HG03025 (cell line): ENCODE results near the gene FOXP4.

Source experiments
- ATAC-seq: cut with Tn5 transposase; IDR thresholded peaks from one replicate; pipeline ENCODE4 v1.9.1; 2021; ENCODE audit warnings: mild to moderate bottlenecking, moderate library complexity; ENCODE audit not compliant: unreplicated experiment, low FRiP score

FOXP4 gene

GRCh38 chr6:41561931-41562911, 16.0 kb downstream of the FOXP4 start:
- ATAC-seq, result no peak

DNA sequence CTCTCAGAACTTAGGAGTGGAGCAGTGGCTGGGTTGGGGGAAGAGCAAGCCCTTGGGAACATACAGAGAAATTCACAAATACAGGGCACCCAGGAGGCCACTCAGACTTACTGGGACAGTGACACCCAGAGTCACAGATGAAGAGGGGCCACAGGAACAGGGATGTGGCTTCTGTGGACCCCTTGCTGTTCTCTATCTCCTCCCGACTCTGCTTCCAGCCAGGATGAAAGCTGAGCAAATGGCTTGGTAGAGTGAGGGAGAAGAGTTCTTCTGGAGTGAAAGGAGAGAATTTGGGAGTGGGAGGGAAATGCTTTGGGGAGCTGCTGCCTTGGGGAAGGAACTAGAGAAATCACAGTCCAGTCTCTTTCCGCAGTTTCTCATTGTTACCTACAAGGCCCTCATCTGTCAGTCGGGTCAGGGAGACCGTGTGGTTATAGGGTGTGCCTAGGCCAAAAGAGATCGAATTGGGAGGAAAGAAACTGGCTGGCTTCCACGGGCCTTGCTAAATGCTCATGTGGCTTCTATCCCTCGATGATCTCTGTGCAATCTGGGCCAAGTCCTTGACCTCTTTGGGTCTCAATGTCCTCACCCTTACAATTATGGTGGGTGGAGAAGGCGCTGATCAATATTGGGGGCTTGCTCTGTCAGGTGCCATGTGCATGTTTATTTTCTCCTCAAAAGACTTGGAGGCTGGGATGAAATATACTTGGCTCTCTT, 17.0 kb downstream of the FOXP4 start:
- ATAC-seq, result no peak

GRCh38 chr6:41564448-41565142, 18.4 kb downstream of the FOXP4 start:
- no peak for ATAC-seq

GRCh38 chr6:41565701-41566100, 19.5 kb downstream of the FOXP4 start:
- no peak for ATAC-seq

GRCh38 chr6:41566961-41567360, 20.8 kb downstream of the FOXP4 start:
- no peak for ATAC-seq

- no peak for ATAC-seq
Observed at GRCh38 chr6:41567684-41568083, 21.5 kb downstream of the FOXP4 start.

- no peak for ATAC-seq
Observed at GRCh38 chr6:41568202-41568584, 22.0 kb downstream of the FOXP4 start.

- no peak for ATAC-seq
Observed at GRCh38 chr6:41568585-41569384, 22.6 kb downstream of the FOXP4 start.

DNA sequence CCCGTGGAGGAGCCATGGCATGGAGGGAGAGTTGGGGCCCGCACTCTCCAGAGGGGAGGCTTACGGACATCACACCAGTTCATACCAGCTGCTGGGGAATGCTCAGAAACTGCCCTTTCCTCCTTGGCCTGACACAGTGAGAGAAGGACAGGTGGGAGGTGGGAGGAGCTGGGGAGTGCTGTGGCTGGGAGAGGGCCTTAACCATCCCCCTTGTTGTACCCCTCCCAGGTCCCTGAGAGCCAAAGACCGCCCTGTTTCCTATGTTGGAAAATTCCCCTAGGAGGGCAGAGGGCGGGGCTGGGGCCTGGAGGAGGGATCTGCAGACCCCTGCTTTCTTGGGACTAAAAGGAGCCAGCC, 24.1 kb downstream of the FOXP4 start:
- no peak for ATAC-seq

GRCh38 chr6:41571021-41571780, 25.0 kb downstream of the FOXP4 start:
- no peak for ATAC-seq

DNA sequence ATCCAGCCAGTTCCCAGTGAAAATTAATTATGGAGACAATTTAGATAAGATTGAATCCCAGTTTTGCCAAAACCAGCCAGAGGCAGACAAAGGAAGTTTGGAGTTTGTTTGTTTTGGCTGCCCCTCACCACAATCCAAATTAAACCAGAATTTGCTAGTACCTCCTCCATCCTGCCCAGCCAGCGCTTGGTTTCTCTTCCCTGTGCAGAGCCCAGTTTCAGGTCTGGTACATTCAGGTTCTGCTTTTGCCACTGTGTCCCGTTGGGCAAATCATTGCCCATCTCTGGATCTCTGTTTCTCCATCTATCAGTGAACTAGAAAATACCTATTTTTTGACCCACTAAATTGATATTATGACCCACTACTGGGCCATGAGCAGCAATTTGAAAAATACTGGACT, 26.4 kb downstream of the FOXP4 start:
- no peak for ATAC-seq

- ATAC-seq, result no peak
Observed at GRCh38 chr6:41573276-41573675, 27.1 kb downstream of the FOXP4 start.

DNA sequence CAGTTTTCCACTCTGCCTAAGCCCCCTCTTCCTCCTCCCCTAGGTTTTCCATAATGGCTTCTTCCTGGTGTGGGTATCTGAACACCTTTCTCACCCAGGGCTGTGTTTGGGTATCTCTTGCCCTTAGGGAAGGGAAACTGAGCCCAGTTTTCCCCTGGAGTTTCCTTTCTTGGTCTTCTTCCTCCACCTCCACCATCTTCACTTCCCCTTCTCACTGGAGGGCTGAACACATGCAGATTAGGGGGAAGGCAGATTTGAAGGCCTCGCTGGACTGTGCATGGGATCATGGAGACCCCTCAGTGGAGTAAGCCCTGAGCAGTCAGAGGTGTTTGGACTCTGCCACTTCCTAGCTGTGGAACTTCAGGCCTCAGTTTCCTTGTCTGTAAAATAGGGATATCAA, 27.8 kb downstream of the FOXP4 start:
- ATAC-seq, result no peak

DNA sequence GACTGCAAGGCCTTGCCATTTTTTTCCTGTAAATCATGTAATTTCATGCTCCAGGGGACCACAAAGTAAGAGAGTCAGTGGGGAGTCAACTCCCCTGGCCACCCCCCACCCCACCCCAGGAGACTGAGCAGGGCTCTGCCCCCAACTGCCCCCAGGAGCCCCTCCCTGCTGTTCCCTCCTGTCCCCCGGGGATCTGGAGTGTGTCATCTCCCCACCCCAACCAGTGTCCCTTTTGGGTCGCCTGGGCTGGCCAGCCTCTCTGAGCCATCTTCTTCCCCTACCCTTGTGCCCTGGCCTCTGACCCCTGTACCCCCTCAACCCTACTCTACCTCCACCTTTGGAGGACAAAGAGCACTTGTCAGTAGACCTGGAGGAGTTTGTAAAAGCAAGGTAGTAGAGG, 29.4 kb downstream of the FOXP4 start:
- ATAC-seq, result no peak

- ATAC-seq, result no peak
Observed at GRCh38 chr6:41576667-41577066, 30.5 kb downstream of the FOXP4 start.

GRCh38 chr6:41577356-41578216, 31.4 kb downstream of the FOXP4 start:
- no peak for ATAC-seq

- no peak for ATAC-seq
Observed at GRCh38 chr6:41578217-41579087, 32.3 kb downstream of the FOXP4 start.

GRCh38 chr6:41579088-41579610, 33.0 kb downstream of the FOXP4 start:
- no peak for ATAC-seq
